ENCODE measurements around the gene BTNL3.

- TF ChIP-seq CTCF (tag by site-specific recombination; IDR thresholded peaks at IDR 0.05) (no peak), ATF2 (tag by site-specific recombination; IDR thresholded peaks at IDR 0.05; ENCODE audit: low read depth) (no peak), ZNF521 (tag by site-specific recombination; IDR thresholded peaks at IDR 0.05) (no peak), ZBTB44 (tag by site-specific recombination; IDR thresholded peaks at IDR 0.05) (no peak), OVOL3 (tag by site-specific recombination; IDR thresholded peaks at IDR 0.05) (no peak), ZBTB20 (tag by site-specific recombination; IDR thresholded peaks at IDR 0.05) (no peak), REST (tag by site-specific recombination; IDR thresholded peaks at IDR 0.05) (no peak), ZNF146 (tag by site-specific recombination; IDR thresholded peaks at IDR 0.05) (no peak), TCF7L2 (IDR thresholded peaks at IDR 0.05; ENCODE audit: borderline replicate concordance, low read depth, low read length) (no peak), ZSCAN18 (tag by site-specific recombination; IDR thresholded peaks at IDR 0.05) (no peak), ZNF830 (tag by site-specific recombination; IDR thresholded peaks at IDR 0.05; ENCODE audit: low read depth) (no peak)
Observed at GRCh38 chr5:181027452-181028031, 38.9 kb downstream of the BTNL3 start.
